Naive thymus-derived CD4-positive, alpha-beta T cell (primary cell): ENCODE measurements around the gene FGFR1OP2. TPM values are rescaled to one million over a fixed set of nuclear protein-coding genes. Genes with fewer than 3 reads are reported as not detected.

ENCODE experiments used
- ATAC-seq: fragments of 150-1000 bp; cut with Tn5 transposase; 2 replicates; pipeline ENCODE4 v1.10.0; 2021; ENCODE audit warnings: mild to moderate bottlenecking, moderate library complexity
- CTCF ChIA-PET: fragments of 350-600 bp; sonication (Branson Sonifier 250); formaldehyde crosslinking; loops from one replicate; lab custom pipeline; 2021; ENCODE audit warnings: antibody characterized with exemption; lab: Charles Lee
- POLR2A ChIA-PET: fragments of 350-600 bp; sonication (Branson Sonifier 250); formaldehyde crosslinking; loops from one replicate; lab custom pipeline; 2021; ENCODE audit warnings: antibody characterized with exemption, inconsistent platforms; lab: Charles Lee
- DNase-seq, 9 donors: peaks; one replicate each; pipeline versions ENCODE4 v3.0.0 to v3.0.0-alpha.2; 2020 to 2022; ENCODE audit warnings: mixed read lengths in 1 of 9
- H3K27ac ChIP-seq: one replicate; pipeline ENCODE4 v1.7.0; 2013; ENCODE audit warnings: mild to moderate bottlenecking, low read depth, low read length, moderate library complexity
- H3K27me3 ChIP-seq, 2 donors: one replicate each; pipeline ENCODE4 v1.7.0; 2013; ENCODE audit warnings: low read length in 2 of 2, mild to moderate bottlenecking in 2 of 2, moderate library complexity in 2 of 2; ENCODE audit not compliant: control insufficient read depth in 2 of 2, insufficient read depth in 2 of 2
- H3K36me3 ChIP-seq, 3 experiments: 1 replicate in 2 of 3; 2 replicates in 1 of 3; pipeline ENCODE4 v1.7.0; 2013; ENCODE audit warnings: low read length in 3 of 3, mild to moderate bottlenecking in 3 of 3, moderate library complexity in 1 of 3; ENCODE audit not compliant: insufficient read depth in 3 of 3, control insufficient read depth in 2 of 3
- H3K4me1 ChIP-seq, 2 donors: one replicate each; pipeline ENCODE4 v1.7.0; 2013; ENCODE audit warnings: low read length in 2 of 2, mild to moderate bottlenecking in 2 of 2, moderate library complexity in 1 of 2; ENCODE audit not compliant: control insufficient read depth in 2 of 2, insufficient read depth in 2 of 2
- H3K4me3 ChIP-seq: 2 replicates; pipeline ENCODE4 v1.7.0; 2013; ENCODE audit warnings: mild to moderate bottlenecking, low read length
- H3K9me3 ChIP-seq, 3 experiments: 1 replicate in 2 of 3; 2 replicates in 1 of 3; pipeline ENCODE4 v1.7.0; 2013; ENCODE audit warnings: low read length in 3 of 3; ENCODE audit not compliant: control insufficient read depth in 2 of 3
- H3K27ac Mint-ChIP-seq, 9 donors: one replicate each; pipeline ENCODE4 v1.8.0; 2020 to 2022; ENCODE audit warnings: mixed read lengths in 9 of 9, mild to moderate bottlenecking in 8 of 9, moderate library complexity in 5 of 9, inconsistent platforms in 2 of 9
- H3K27me3 Mint-ChIP-seq, 5 donors: one replicate each; pipeline ENCODE4 v1.8.0; 2021 to 2022; ENCODE audit warnings: mixed read lengths in 5 of 5, mild to moderate bottlenecking in 1 of 5
- H3K36me3 Mint-ChIP-seq, 5 donors: one replicate each; pipeline ENCODE4 v1.8.0; 2020 to 2022; ENCODE audit warnings: mixed read lengths in 5 of 5, mild to moderate bottlenecking in 3 of 5, inconsistent platforms in 1 of 5
- H3K4me1 Mint-ChIP-seq, 7 donors: one replicate each; pipeline ENCODE4 v1.8.0; 2020 to 2022; ENCODE audit warnings: mixed read lengths in 7 of 7, mild to moderate bottlenecking in 3 of 7, inconsistent platforms in 1 of 7
- H3K4me3 Mint-ChIP-seq, 10 donors: one replicate each; pipeline ENCODE4 v1.8.0; 2020 to 2022; ENCODE audit warnings: mild to moderate bottlenecking in 10 of 10, mixed read lengths in 10 of 10, moderate library complexity in 6 of 10, inconsistent platforms in 2 of 10
- H3K9me3 Mint-ChIP-seq, 11 donors: one replicate each; pipeline ENCODE4 v1.8.0; 2020 to 2022; ENCODE audit warnings: mixed read lengths in 11 of 11, mild to moderate bottlenecking in 4 of 11, inconsistent platforms in 1 of 11, moderate library complexity in 1 of 11
- intact Hi-C, 2 donors: fragments of 100-400 bp; cut with micrococcal nuclease; formaldehyde crosslinking; loops; one replicate each; pipeline ENCODE4 v1.15.1; 2023
- polyA plus RNA-seq, 2 donors: library from polyadenylated mRNA; unstranded; fragments of 300-500 nt; fragmentation: Illumina TruSeq; gene quantifications; one replicate each; pipeline ENCODE4 v1.2.3, GENCODE V29; 2021
- total RNA-seq, 6 experiments: library from RNA in 5 of 6; stranded (reverse) in 5 of 6; gene quantifications; 1 replicate in 5 of 6; 2 replicates in 1 of 6; pipeline ENCODE4 v1.2.3 and lab custom pipeline; 2021 to 2026

FGFR1OP2 gene
- total and polyA plus RNA-seq, 7 experiments from 2014 or later, result 35.6 to 90.3 (median 79.4) TPM

GRCh38 chr12:27014859-27015729, 76.8 kb downstream of the FGFR1OP2 start:
- peak overlapping the region; percentile 88 to 97 (median 96) for H3K27ac Mint-ChIP-seq
- H3K27ac ChIP-seq, result peak overlapping the region; percentile 84
- no peaks in the 10 kb centered on the region for H3K9me3 Mint-ChIP-seq
- ATAC-seq (no peak), DNase-seq (no peak)
- H3K4me3 Mint-ChIP-seq, result peak overlapping the region; percentile 80 to 97 (median 94)
- H3K27me3 Mint-ChIP-seq, result no peaks in the 10 kb centered on the region
- no peaks in the 10 kb centered on the region for H3K27me3 ChIP-seq
- H3K4me3 ChIP-seq, result peak overlapping the region; percentile 92
- peaks cover 24 to 29% of the 10 kb centered on the region in 2 donors for H3K4me1 ChIP-seq
- H3K9me3 ChIP-seq, result no peaks in the 10 kb centered on the region
- H3K36me3 Mint-ChIP-seq, result peaks cover 0 to 14% (median 8%) of the 10 kb centered on the region in 5 donors
- peaks cover 21 to 54% (median 47%) of the 10 kb centered on the region in 7 donors for H3K4me1 Mint-ChIP-seq
- ChIA-PET CTCF (interaction anchor here (0.6 to 3.0 kb wide), 17 partner anchors 8 to 291 kb away, joined by 3 to 22 read pairs (median 3); partner anchors contain the start of gene ITPR2), POLR2A (interaction anchor here (0.7 to 4.7 kb wide), 6 partner anchors 8 to 230 kb away, joined by 3 to 34 read pairs (median 6); partner anchors contain the start of genes ITPR2, MED21 and STK38L)
- intact Hi-C loops, result loop anchor here (1.0 to 10.0 kb wide), 18 partner anchors 7 to 1963 kb away; partner anchors contain the start of genes FGFR1OP2 (in 2 of the 2), ITPR2 (in 2 of the 2), MED21 (in 2 of the 2) and MRPS35 (in 2 of the 2)
- no peaks in the 10 kb centered on the region for H3K36me3 ChIP-seq

DNA sequence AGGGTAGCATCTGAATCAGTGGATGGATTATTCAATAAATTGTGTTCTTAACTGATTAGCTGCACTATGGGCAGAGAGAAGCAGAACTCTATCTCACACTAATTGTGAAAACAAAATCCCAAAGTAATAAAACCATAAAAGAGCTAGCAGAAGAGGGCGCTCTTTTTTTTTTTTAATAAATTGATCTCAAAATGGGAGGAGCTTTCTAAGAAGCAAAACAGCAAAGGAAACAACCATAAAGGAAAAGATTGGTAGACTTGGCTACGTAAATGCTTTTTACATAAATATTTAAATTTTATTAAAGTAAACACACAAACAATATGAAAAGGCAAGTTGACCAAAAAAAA, 77.4 kb downstream of the FGFR1OP2 start:
- Mint-ChIP-seq H3K4me3 (peak overlapping the region in 9 of 10 donors; percentile 15 to 97 (median 80)), H3K27me3 (peaks cover 0 to 2% (median 0%) of the 10 kb centered on the region in 5 donors), H3K4me1 (peaks cover 15 to 49% (median 41%) of the 10 kb centered on the region in 7 donors), H3K9me3 (no peaks in the 10 kb centered on the region), H3K27ac (peak overlapping the region; percentile 88 to 97 (median 96)), H3K36me3 (peaks cover 0 to 8% (median 4%) of the 10 kb centered on the region in 5 donors)
- ATAC-seq (no peak), DNase-seq (peak in 6 of 9 donors; percentile 44 to 65 (median 56))
- POLR2A ChIA-PET, result interaction anchor here (0.6 to 4.7 kb wide), 9 partner anchors 8 to 301 kb away, joined by 3 to 34 read pairs (median 5); partner anchors contain the start of genes ITPR2, MED21 and STK38L
- Histone ChIP-seq H3K4me1 (peaks cover 24 to 29% of the 10 kb centered on the region in 2 donors), H3K27ac (peak overlapping the region; percentile 84), H3K4me3 (no peak overlapping the region), H3K9me3 (no peaks in the 10 kb centered on the region), H3K27me3 (no peaks in the 10 kb centered on the region), H3K36me3 (no peaks in the 10 kb centered on the region)
- CTCF ChIA-PET, result interaction anchor here (0.6 to 3.0 kb wide), 14 partner anchors 9 to 688 kb away, joined by 3 to 22 read pairs (median 3); partner anchors contain the start of gene ITPR2
- intact Hi-C loops, result loop anchor here (1.0 to 10.0 kb wide), 8 partner anchors 43 to 901 kb away; no protein-coding TSS in a partner anchor

Other genes with a start within 250 kb of the FGFR1OP2 start
- gene ITPR2, start 105.3 kb upstream of the FGFR1OP2 start, total RNA-seq, result 10 to 100 TPM; 44.9 to 71.5 (median 59.2) TPM
- gene ITPR2, start 105.3 kb upstream of the FGFR1OP2 start, polyA plus RNA-seq, result 10 to 100 TPM; 11.3 to 15.5 TPM
- gene INTS13, start 489 bp upstream of the FGFR1OP2 start, total RNA-seq, result 10 to 100 TPM; 13.2 to 46.7 (median 19.0) TPM
- gene INTS13, start 489 bp upstream of the FGFR1OP2 start, polyA plus RNA-seq, result 10 to 100 TPM; 18.5 to 25.8 TPM
- gene TM7SF3, start 75.9 kb downstream of the FGFR1OP2 start, total RNA-seq, result 10 to 100 TPM; 24.4 to 57.3 (median 28.5) TPM
- gene TM7SF3, start 75.9 kb downstream of the FGFR1OP2 start, polyA plus RNA-seq, result 10 to 100 TPM; 56.3 to 61.7 TPM
- 10 to 100 TPM; 42.4 to 93.5 (median 72.9) TPM for gene MED21, start 84.1 kb downstream of the FGFR1OP2 start, total RNA-seq
- gene MED21, start 84.1 kb downstream of the FGFR1OP2 start, polyA plus RNA-seq, result 10 to 100 TPM; 12.0 to 16.4 TPM
- gene C12orf71, start 144.1 kb downstream of the FGFR1OP2 start, total RNA-seq, result not detected
- gene C12orf71, start 144.1 kb downstream of the FGFR1OP2 start, polyA plus RNA-seq, result not detected